LNCAP (cell line): ENCODE measurements around the gene LAD1.

Experiments
- CTCF ChIP-seq: fragments of 450-650 bp; IDR thresholded peaks from 2 replicates; pipeline ENCODE4 v1.5.1; 2017; ENCODE audit warnings: mild to moderate bottlenecking

LAD1 gene

DNA sequence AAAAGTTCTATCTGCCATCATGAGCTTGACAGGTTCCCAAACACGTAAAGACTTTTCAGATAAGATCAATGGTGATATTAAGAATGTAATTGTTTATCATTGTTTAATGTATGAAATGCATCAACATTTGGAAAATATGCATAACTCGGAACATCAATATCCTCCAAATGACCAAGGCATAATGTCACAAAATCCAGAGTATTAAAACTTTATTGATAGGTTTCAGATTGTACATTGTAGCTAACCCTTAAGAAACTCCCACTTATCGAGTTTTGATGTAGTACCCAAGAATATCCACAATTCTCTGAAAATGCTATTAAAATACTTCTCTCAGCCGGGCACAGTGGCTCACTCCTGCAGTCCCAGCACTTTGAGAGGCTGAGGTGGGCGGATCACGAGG lies 34.5 kb upstream of the LAD1 start:
- no peak for TF ChIP-seq CTCF

- no peak for TF ChIP-seq CTCF
Observed at GRCh38 chr1:201430776-201431175, 31.7 kb upstream of the LAD1 start.

- no peak for TF ChIP-seq CTCF
Observed at GRCh38 chr1:201429736-201430501, 30.8 kb upstream of the LAD1 start.

DNA sequence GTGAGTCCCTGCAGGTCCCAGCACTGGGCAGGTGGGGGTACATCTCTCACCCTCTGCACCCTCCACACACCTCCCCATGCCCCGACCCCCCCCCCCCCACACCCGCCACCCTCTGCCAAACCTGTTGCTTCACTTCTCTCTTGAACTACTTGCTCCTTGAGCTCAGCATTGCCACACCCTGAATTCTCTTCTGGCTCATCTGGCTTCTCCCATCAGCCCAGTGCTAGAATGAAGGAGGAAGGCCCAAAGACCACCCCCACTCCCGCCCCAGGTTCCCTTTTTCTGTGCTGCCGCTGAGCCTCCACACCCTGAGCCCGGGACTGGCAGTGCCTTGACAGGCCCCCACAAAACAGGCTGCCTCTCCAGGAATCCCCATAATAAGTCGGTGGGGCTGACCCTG lies 28.8 kb upstream of the LAD1 start:
- TF ChIP-seq CTCF, result no peak

- no peak for TF ChIP-seq CTCF
Observed at GRCh38 chr1:201426479-201427310, 27.6 kb upstream of the LAD1 start.

GRCh38 chr1:201424146-201424545 lies 25.0 kb upstream of the LAD1 start:
- no peak for TF ChIP-seq CTCF

DNA sequence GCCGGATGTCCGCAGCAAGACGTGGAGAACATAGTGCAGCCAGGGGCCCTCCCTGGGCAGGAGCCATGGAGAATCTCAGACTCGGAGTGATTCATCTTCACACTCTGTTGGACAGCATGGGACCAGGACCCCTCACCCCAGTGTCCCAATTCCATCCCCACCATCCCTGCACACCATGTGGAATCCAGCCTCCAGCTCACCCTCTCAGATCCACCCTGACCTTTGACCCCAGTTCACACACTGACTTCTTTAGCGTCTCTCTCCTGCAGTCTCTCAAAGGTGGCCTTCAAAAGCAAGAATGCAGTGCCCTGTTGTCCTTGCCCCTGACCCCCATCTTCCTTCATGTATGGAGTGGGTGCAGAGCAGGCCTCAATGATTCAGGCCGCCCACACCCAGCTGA lies 24.5 kb upstream of the LAD1 start:
- no peak for TF ChIP-seq CTCF
